Left lung (tissue), 10 donors: ENCODE results near the gene USP10. TPM values are rescaled to one million over a fixed set of nuclear protein-coding genes. Genes with fewer than 3 reads are reported as not detected.
A peak's percentile ranks its signal among the peaks of the same experiment; 100 is the strongest.

Source experiments
- ATAC-seq: fragments of 200-7000 bp; cut with Tn5 transposase; one replicate; pipeline ENCODE4 v1.9.1; 2020; ENCODE audit warnings: moderate library complexity
- DNase-seq, 4 donors: peaks; one replicate each; pipeline ENCODE4 v3.0.0-alpha.2; 2013 to 2020
- H3K27ac ChIP-seq, 2 donors: fragments of 200-600 bp; sonication (generic) in 1 of 2; one replicate each; pipeline versions ENCODE4 v1.5.0 to v1.8.0; 2020 to 2021
- H3K27me3 ChIP-seq, 2 donors: fragments of 200-600 bp; sonication (generic) in 1 of 2; one replicate each; pipeline versions ENCODE4 v1.5.0 to v1.8.0; 2020 to 2021
- H3K36me3 ChIP-seq, 2 donors: fragments of 200-600 bp; sonication (generic) in 1 of 2; one replicate each; pipeline versions ENCODE4 v1.5.0 to v1.8.0; 2020 to 2021
- H3K4me1 ChIP-seq, 2 donors: fragments of 200-600 bp; one replicate each; pipeline ENCODE4 v1.8.0; 2021
- H3K4me3 ChIP-seq, 2 donors: fragments of 200-600 bp; sonication (generic) in 1 of 2; one replicate each; pipeline versions ENCODE4 v1.5.0 to v1.8.0; 2020 to 2021; ENCODE audit warnings: mild to moderate bottlenecking in 1 of 2
- H3K9me3 ChIP-seq, 2 donors: fragments of 200-600 bp; sonication (generic) in 1 of 2; one replicate each; pipeline versions ENCODE4 v1.5.0 to v1.8.0; 2020 to 2021
- intact Hi-C, 2 donors: fragments of 100-400 bp; cut with DNase I; formaldehyde crosslinking; loops; one replicate each; pipeline versions ENCODE4 v1.11.2 to v1.14.2; 2022
- polyA plus RNA-seq, 6 donors: library from polyadenylated mRNA; unstranded; fragments of 120-200 nt; gene quantifications; one replicate each; pipeline ENCODE4 v1.2.1, GENCODE V29; 2013; ENCODE audit not compliant: insufficient read length in 6 of 6
- total RNA-seq, 2 donors: library from RNA; stranded (reverse); fragmentation: NEBNext Ultra II Directional; extraction: Animal tissue kit (Norgen Biotek cat#: 25700); gene quantifications; one replicate each; pipeline ENCODE4 v1.2.1, GENCODE V29; 2021
- TF ChIP-seq, protein P1 (sequence below), 2 donors: fragments of 200-600 bp; sonication (generic) in 1 of 2; IDR thresholded peaks; one replicate each; pipeline versions ENCODE4 v1.5.0 to v1.8.0; 2021; ENCODE audit warnings: antibody characterized with exemption in 2 of 2
- donor health status: DM: no; HTN: yes; CAD: no.
- donor health status: DM: no; HTN: no; CAD: no.

The USP10 gene
- total and polyA plus RNA-seq, 8 donors, result 57.4 to 102 (median 87.8) TPM

DNA sequence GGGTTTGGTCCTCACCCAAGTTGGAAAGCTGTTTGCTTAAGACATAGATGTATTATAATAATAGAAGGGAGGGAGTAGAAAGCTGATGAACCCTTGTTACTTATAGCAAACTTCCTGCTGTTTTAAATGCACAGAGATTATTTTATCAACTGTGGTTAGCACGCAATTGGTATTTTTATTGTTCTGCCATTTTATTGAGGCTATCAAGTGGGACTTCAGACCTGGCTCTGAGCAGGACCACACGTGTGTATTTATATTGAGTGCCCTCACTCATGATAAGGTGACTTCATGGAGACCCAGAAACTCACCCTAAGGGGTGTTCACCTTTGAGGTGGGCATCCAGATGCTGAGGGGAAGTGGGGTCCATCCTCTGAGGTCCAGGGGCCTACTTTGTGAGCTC lies 34.4 kb upstream of the USP10 start:
- intact Hi-C loops, result no loop called here
- no peaks in the 10 kb centered on the region for H3K9me3 ChIP-seq
- H3K36me3 ChIP-seq, result peaks cover 0 to 73% of the 10 kb centered on the region in 2 donors
- TF ChIP-seq, protein P1, sequence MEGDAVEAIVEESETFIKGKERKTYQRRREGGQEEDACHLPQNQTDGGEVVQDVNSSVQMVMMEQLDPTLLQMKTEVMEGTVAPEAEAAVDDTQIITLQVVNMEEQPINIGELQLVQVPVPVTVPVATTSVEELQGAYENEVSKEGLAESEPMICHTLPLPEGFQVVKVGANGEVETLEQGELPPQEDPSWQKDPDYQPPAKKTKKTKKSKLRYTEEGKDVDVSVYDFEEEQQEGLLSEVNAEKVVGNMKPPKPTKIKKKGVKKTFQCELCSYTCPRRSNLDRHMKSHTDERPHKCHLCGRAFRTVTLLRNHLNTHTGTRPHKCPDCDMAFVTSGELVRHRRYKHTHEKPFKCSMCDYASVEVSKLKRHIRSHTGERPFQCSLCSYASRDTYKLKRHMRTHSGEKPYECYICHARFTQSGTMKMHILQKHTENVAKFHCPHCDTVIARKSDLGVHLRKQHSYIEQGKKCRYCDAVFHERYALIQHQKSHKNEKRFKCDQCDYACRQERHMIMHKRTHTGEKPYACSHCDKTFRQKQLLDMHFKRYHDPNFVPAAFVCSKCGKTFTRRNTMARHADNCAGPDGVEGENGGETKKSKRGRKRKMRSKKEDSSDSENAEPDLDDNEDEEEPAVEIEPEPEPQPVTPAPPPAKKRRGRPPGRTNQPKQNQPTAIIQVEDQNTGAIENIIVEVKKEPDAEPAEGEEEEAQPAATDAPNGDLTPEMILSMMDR (IDR thresholded peaks at IDR 0.05), result no peak
- H3K4me3 ChIP-seq, result no peak overlapping the region
- DNase-seq (no peak), ATAC-seq (no peak)
- no peaks in the 10 kb centered on the region for H3K4me1 ChIP-seq
- no peak overlapping the region for H3K27ac ChIP-seq
- no peaks in the 10 kb centered on the region for H3K27me3 ChIP-seq

DNA sequence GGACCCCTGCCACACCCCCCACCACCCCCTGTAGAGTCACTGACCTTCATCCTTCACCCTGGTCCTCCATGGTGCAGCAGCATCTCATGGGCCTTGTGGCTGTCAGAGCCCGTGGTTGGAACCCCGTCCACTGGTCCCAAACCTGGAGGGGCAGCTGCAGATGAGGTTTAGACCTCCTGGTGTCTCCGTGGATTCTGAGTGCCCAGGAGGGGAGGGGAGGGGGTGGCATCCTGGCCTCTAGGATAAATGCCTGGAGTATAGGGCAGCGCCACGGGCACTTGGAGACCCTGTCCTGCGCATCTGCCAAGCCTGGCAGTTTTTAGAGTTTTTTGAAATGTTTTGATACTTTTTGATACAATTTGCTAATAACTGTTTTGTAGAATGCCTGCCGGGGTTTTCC lies 34.0 kb upstream of the USP10 start:
- DNase-seq (no peak), ATAC-seq (no peak)
- Histone ChIP-seq H3K9me3 (no peaks in the 10 kb centered on the region), H3K36me3 (peaks cover 0 to 68% of the 10 kb centered on the region in 2 donors), H3K4me3 (no peak overlapping the region), H3K27me3 (no peaks in the 10 kb centered on the region), H3K27ac (no peak overlapping the region), H3K4me1 (no peaks in the 10 kb centered on the region)
- TF ChIP-seq, protein P1 (IDR thresholded peaks at IDR 0.05), result no peak
- intact Hi-C loops, result no loop called here

DNA sequence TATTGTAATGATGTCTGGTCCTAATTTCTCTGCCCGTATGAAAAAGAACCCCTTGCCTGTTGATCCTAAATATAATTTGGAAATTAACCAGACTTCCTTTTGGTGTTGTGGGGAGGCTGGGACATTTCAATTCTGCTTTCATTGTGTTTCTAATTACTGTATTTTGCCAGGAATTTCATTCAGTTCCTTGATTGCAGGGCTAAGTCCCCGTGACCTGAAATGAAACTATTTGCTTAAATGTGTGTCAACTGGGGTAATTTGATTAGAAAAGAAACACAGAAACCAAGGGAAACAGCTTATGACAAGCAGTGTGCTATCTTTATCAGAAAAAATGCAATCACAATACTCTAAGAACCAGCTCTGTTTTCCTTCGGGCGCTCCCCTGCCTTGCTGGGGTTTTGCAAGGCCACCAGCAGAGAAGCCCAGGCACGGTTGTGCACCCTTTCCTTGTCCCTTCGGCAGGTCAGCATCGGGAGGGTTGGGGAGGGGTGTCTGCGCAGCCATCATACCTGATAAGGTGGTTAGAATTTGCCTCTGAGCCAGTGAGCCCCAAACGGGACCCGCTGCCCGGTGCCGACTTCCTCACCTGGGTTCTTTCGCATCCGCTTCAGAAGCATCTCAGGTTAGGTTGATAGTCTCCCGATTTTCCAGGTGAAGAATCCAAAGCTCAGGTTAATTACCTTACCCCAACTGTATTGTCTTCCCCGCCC lies 32.0 kb upstream of the USP10 start:
- intact Hi-C loops, result no loop called here
- no peak overlapping the region for H3K27ac ChIP-seq
- no peak overlapping the region for H3K4me3 ChIP-seq
- no peaks in the 10 kb centered on the region for H3K27me3 ChIP-seq
- DNase-seq (no peak), ATAC-seq (no peak)
- H3K36me3 ChIP-seq, result peaks cover 0 to 49% of the 10 kb centered on the region in 2 donors
- no peaks in the 10 kb centered on the region for H3K9me3 ChIP-seq
- H3K4me1 ChIP-seq, result no peaks in the 10 kb centered on the region
- TF ChIP-seq, protein P1 (IDR thresholded peaks at IDR 0.05), result no peak

DNA sequence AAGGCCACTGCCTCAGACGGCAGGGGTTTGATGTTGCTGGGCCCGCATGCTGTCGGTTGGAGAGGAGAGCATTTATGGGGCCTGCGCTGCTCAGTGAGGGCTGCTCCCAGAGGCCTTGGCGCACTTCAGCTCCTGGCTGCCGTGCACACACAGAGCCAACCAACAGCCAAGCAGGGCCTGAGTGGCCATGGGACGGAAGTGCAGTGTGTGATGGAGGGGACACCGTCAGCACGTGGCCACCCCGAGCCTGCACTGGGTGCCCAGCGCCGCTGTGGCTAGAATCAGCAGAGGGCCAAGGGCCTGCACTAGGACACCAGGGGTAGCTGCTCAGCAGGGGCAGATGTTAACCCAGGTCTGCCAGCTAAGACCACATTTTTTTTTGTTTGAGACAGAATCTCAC lies 29.7 kb upstream of the USP10 start:
- Histone ChIP-seq H3K27ac (no peak overlapping the region), H3K36me3 (peaks cover 0 to 26% of the 10 kb centered on the region in 2 donors), H3K27me3 (no peaks in the 10 kb centered on the region), H3K4me3 (no peak overlapping the region), H3K9me3 (no peaks in the 10 kb centered on the region), H3K4me1 (no peaks in the 10 kb centered on the region)
- ATAC-seq (no peak), DNase-seq (no peak)
- intact Hi-C loops, result loop anchor here in 1 of 2 donors (10.0 kb wide), 1 partner anchor 55 kb away; no protein-coding TSS in a partner anchor
- TF ChIP-seq, protein P1 (IDR thresholded peaks at IDR 0.05), result no peak

DNA sequence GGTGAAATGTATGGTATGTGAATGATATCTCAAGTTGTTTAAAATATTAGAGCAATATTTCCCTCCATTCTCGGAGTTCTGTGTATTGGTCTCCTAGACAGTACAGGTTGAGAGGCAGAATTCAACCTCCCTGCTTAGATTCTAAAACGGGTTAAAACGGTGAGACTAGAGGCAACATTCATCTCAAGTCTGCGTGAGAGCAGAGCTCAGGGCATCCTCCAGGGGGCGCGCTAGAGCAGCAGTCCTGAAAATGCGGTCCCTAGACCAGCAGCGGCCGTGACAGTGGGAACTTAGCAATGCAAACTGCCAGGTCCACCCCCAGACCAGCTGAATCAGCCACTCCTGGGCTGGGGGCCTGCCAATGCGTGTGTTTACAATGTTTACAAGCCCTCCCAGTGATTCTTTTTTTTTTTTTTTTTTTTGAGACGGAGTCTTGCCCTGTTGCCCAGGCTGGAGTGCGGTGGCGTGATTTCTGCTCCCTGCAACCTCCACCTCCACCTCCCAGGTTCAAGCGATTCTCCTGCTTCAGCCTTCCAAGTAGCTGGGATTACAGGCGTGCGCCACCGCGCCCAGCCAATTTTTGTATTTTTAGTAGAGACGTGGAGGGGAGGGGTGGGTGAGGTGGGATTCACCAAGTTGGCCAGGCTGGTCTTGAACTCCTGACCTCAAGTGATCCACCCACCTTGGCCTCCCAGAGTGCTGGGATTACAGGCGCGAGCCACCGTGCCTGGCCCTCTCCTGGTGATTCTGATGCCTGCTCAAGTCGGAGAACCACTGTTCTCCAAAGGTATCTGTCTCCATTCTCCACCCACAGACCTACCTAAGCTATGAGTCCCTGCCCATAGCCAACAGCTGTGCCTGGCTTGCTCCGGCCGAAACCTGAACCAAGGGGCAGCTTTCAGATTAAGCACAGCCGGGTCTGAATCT lies 27.3 kb upstream of the USP10 start:
- H3K4me1 ChIP-seq, result no peaks in the 10 kb centered on the region
- peak in 3 of 4 donors; percentile 71 to 97 (median 83) for DNase-seq
- no peak overlapping the region for H3K4me3 ChIP-seq
- intact Hi-C loops, result loop anchor here in 1 of 2 donors (10.0 kb wide), 1 partner anchor 52 kb away; no protein-coding TSS in a partner anchor
- peaks cover 0 to 9% of the 10 kb centered on the region in 2 donors for H3K36me3 ChIP-seq
- peak; percentile 98 for ATAC-seq
- H3K9me3 ChIP-seq, result no peaks in the 10 kb centered on the region
- TF ChIP-seq, protein P1 (IDR thresholded peaks at IDR 0.05), result peak; percentile 92 to 93
- no peaks in the 10 kb centered on the region for H3K27me3 ChIP-seq
- no peak overlapping the region for H3K27ac ChIP-seq
